Thyroid gland (tissue), 4 donors: ENCODE data around the gene VPREB1.

Experiments
- POLR2A ChIP-seq, 2 donors: fragments of 450-650 bp; IDR thresholded peaks; one replicate each; pipeline ENCODE4 v1.6.1; 2017; ENCODE audit warnings: antibody characterized with exemption in 2 of 2, mild to moderate bottlenecking in 2 of 2, moderate library complexity in 1 of 2
- TF ChIP-seq, protein P1 (sequence below), 6 experiments: fragments of 200-600 bp in 3 of 6; fragments of 450-650 bp in 3 of 6; sonication (generic) in 3 of 6; IDR thresholded peaks; one replicate each; pipeline ENCODE4 v1.5.1; 2016 to 2019; ENCODE audit warnings: antibody characterized with exemption in 6 of 6, mild to moderate bottlenecking in 2 of 6, inconsistent platforms in 1 of 6, moderate library complexity in 1 of 6

DNA sequence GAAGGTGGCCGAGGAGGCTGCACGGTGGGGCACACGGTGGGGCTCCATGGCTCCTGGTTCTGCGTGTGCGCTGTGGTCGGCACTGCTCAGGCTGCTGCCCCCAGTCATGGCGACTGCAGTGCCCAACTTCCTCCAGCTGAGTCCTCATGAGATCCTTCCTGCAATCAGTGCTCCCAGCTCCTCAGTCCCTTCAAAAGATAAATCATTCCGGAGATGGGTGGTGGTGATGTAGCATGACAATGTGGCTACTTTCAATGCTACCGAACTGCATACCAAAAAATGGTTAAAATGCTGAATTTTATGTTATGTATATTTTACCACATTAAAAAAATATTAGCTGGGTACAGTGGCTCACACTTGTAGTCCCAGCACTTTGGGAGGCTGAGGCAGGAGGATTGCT, 14.1 kb upstream of the VPREB1 start:
- TF ChIP-seq, protein P1, sequence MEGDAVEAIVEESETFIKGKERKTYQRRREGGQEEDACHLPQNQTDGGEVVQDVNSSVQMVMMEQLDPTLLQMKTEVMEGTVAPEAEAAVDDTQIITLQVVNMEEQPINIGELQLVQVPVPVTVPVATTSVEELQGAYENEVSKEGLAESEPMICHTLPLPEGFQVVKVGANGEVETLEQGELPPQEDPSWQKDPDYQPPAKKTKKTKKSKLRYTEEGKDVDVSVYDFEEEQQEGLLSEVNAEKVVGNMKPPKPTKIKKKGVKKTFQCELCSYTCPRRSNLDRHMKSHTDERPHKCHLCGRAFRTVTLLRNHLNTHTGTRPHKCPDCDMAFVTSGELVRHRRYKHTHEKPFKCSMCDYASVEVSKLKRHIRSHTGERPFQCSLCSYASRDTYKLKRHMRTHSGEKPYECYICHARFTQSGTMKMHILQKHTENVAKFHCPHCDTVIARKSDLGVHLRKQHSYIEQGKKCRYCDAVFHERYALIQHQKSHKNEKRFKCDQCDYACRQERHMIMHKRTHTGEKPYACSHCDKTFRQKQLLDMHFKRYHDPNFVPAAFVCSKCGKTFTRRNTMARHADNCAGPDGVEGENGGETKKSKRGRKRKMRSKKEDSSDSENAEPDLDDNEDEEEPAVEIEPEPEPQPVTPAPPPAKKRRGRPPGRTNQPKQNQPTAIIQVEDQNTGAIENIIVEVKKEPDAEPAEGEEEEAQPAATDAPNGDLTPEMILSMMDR (IDR thresholded peaks at IDR 0.05): no peak
- no peak for TF ChIP-seq POLR2A (IDR thresholded peaks at IDR 0.05)
